ENCODE results near the gene FTCD.
"Not testable (repeated sequence)": the region's sequence is repeated elsewhere in the genome, so short reads cannot be mapped to it uniquely, and the experiment has no call there.

GRCh38 chr21:46170436-46171193 lies 15.2 kb upstream of the FTCD start:
- not testable (repeated sequence) for TF ChIP-seq GABPA (IDR thresholded peaks at IDR 0.05; ENCODE audit: borderline replicate concordance, insufficient read depth, low read length); POLR2AphosphoS5 (IDR thresholded peaks at IDR 0.05; ENCODE audit: low read depth, low read length); RFX5 (IDR thresholded peaks at IDR 0.05; ENCODE audit: borderline replicate concordance, low read depth, low read length); KDM1A (IDR thresholded peaks at IDR 0.05; ENCODE audit: borderline replicate concordance, low read length); MAX (IDR thresholded peaks at IDR 0.05); CTCF (IDR thresholded peaks at IDR 0.05; ENCODE audit: control extremely low read depth in 1 of 3, insufficient read depth in 1 of 3, low read depth in 1 of 3, low read length in 3 of 3); SIN3A (conservative IDR thresholded peaks at IDR 0.05 in 1 of 2, IDR thresholded peaks at IDR 0.05 in 1 of 2; ENCODE audit: low read depth in 1 of 2, low read length in 2 of 2); POLR2A (IDR thresholded peaks at IDR 0.05; ENCODE audit: control extremely low read depth in 1 of 2, low read depth in 2 of 2, low read length in 2 of 2); MAFK (IDR thresholded peaks at IDR 0.05; ENCODE audit: low read depth, low read length); RAD21 (IDR thresholded peaks at IDR 0.05 in 1 of 2, conservative IDR thresholded peaks at IDR 0.05 in 1 of 2; ENCODE audit: low read depth in 2 of 2, low read length in 2 of 2); GTF2F1 (IDR thresholded peaks at IDR 0.05; ENCODE audit: borderline replicate concordance, low read depth, low read length); SP1 (IDR thresholded peaks at IDR 0.05; ENCODE audit: low read depth, low read length); YY1 (IDR thresholded peaks at IDR 0.05; ENCODE audit: low read depth, low read length)

Data from H1 (cell line).